NCI-H82 (cell line): Measurements from ENCODE around the gene DDA1.
"Not testable (repeated sequence)": the region's sequence is repeated elsewhere in the genome, so short reads cannot be mapped to it uniquely, and the experiment has no call there.

Experiments used
- DNase-seq: peaks from one replicate; lab custom pipeline; 2025; lab: John Stamatoyannopoulos, UW

Gene DDA1

DNA sequence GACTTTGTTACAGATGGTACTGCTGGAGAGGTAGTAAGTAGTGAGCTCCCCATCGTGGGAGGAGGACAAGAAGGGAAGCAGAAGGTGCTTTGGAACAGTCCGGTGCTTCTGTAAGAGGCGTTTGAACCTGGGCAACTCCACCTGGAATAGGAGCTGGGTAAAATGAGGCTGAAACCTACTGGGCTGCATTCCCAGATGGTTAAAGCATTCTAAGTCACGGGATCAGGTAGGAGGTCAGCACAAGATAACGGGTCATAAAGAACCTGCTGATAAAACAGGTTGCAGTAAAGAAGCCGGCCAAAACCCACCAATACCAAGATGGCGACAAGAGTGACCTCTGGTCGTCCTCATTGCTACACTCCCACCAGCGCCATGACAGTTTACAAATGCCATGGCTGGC, 22.6 kb upstream of the DDA1 start:
- DNase-seq = no peak

DNA sequence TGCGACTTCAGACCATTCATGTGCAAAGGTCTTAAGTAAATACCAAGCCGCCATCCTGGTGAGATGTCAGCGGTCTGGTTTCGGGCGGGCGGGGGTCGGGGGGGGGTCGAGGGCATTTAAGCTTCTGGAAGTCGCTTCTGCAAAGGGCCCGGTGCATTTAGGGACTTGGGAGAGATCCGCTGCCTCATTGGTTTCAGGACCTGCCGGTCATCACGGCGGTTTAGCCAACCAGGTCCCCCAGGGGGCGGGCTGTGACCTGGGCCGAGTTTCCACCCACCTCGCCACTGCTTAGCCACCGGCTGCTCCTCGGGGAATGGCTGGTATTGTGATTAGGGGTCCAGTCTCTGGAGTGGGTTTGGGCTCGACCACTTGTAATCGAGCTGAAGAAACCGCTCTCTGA, 19.9 kb upstream of the DDA1 start:
- peak; percentile 96 for DNase-seq

DNA sequence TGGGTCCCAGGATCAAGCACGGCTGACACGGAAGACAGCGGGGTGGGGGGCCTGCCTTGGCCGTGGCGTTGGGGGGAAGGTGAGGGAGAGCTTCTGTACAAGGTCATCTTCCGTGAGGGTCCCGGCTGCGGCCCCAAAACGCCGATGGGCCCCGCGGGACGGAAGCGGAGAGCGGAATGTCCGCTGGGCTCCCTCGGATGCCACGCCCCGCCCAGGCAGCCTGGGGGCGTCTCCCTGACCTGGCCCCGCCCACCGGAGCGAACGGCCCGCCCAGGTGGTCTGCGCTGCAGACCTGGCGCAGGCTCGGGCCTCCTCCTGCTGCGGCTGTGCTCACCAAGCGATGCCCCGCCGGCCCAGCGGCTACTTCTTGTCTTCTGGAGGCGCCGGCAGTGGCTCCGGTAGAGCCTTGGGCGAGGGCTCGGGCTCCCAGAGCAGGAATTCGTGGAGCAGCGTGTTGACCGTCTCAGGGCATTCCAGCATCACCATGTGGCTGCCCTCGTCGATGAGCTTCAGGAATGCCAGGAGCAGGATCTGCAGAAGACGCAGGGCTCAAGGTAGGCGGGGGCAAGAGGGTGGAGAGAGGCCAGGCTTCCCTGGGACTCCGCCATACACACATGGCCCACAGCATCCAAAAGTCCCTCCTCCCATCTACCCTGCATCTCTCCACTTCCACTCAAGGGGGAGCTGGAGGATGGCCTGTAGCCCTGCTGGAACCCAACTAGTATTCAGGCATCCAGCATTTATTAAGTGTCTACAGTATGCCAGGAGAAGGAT, 16.9 kb upstream of the DDA1 start:
- peak; percentile 97 for DNase-seq

DNA sequence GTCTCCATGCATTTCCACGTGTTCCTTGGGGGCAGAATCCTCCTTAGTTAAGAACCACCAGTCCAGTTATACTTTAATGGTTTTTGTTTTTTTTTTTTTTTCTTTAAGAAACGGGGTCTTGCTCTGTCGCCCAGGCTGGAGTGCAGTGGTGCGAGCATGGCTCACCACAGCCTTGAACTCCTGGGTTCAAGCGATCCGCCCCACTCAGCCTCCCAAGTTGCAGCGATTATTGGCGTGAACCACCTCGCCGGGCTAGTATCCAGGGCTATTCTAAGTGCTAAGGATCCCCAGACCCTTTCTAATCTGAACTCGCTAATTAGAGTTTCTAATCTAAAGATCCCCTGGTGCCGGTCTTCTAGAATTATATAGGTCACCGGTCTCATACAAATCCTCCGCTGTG, 15.8 kb upstream of the DDA1 start:
- no peak for DNase-seq

DNA sequence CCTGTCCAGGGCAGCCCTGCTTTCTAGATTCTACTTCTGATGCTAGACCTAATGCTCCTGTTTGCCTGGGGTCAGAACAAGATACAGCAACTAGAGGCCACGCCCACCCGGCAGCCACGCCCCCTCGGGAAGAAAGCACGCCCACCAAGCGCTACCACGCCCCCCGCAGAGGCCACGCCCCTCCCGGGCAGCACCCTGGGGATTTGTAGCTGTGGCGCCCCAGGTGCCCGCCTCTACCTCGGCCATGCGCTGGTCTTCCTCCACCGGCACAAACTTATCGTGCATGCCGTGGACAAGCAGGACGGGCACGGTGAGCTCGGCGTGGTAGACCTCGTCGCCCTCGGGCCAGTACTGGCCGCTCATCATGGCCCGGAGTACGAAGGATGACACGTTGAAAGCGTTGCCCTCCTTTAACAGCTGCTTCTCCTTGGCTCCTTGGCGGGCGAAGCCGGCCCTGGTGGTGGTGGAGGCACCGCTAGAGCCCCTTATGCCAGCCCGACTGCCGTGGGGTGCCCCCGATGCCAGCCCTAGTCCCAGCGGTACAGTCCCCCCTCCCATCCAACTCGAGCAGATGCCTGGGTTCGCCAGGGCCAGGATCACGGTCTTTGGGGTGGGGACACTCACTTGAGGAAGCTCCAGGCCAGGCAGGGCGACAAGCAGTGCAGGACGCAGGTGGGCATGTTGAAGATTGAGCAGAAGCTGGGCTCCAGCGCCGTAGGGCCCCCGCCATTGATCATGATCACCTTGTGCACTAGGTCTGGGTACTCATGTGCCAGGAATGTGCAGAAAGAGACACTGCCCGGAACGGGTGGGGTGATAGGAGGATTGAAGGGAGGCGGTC, 15.1 kb upstream of the DDA1 start:
- peak; percentile 70 for DNase-seq

DNA sequence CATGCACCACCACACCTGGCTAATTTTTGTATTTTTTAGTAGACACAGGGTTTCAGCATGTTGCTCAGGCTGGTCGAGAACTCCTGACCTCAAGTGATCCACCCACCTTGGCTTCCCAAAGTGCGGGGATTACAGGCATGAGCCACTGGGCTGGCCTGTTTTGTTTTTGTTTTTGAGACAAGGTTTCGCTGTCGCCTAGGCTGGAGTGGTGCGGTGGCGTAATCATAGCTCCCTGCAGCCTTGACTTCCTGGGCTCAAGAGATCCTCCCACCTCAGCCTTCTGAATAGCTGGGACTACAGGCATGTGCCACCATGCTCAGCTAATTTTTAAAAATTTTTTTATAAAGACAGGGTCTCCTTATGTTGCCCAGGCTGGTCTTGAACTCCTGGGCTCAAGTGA, 13.8 kb upstream of the DDA1 start:
- DNase-seq = not testable (repeated sequence)

DNA sequence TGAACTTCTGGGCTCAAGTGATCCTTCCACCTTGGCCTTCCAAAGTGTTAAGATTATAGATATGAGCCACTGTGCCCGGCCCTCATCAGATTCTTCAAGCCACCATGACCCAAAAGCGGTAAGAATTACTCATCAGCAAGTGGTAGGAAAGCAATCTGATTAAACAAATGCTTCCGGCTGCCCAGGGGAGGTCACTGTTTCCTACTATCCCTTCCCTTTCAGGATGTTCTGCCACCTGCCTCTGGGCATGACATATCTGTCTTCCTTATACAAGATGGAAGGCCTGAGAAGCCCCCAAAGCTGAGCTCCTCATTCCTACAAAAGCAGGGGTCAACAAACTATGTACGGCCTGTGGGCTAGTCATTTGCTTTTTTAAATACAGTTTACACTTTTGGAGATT, 13.1 kb upstream of the DDA1 start:
- DNase-seq = peak; percentile 42

DNA sequence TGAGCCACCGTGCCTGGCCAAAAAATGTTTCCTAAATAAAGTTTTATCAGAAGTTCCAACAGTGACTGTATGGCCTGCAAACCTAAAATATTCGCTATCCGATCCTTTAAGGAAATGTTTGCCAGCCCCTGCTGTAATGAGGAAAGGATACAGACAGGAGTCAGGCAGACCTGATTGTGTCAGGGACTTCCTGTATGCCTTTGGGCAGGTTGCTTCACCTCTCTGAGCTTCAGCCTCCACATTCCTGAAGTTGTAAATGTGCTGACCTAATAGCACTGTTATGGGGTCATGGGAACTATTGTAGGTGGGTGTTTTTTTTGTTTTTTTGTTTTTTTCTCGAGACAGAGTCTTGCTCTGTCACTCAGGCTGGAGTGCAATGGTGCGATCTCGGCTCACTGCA, 12.4 kb upstream of the DDA1 start:
- DNase-seq = no peak

DNA sequence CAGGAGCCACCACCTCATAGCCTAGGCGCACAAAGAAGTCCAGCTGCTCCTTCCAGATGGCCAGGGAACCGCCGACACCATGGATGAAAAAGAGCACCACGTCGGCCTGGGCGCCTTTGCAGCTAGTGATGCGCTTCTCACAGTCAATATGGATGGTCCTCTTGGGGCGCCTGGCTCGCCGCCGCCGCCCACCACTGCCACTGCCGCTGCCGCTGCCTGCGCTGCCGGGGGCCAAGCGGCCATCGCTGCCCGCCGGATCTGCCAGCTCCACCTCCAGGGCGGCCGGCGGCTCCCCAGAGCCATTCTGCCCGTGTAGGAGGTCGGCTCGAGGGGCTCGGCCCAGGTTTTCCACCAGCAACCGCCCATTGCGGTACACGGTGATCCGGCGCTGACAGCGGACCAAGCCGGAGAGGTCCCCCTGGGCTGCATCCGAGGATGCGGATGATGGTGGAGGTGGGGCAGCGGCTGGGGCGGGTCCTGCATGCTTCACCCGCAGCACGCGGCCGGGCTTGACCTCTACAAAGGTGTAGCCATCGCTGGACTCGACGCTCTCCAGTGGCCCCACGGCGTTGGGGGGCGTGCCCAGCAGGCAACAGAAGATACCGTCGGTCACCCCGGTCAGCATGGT, 8.3 kb upstream of the DDA1 start:
- DNase-seq = no peak

DNA sequence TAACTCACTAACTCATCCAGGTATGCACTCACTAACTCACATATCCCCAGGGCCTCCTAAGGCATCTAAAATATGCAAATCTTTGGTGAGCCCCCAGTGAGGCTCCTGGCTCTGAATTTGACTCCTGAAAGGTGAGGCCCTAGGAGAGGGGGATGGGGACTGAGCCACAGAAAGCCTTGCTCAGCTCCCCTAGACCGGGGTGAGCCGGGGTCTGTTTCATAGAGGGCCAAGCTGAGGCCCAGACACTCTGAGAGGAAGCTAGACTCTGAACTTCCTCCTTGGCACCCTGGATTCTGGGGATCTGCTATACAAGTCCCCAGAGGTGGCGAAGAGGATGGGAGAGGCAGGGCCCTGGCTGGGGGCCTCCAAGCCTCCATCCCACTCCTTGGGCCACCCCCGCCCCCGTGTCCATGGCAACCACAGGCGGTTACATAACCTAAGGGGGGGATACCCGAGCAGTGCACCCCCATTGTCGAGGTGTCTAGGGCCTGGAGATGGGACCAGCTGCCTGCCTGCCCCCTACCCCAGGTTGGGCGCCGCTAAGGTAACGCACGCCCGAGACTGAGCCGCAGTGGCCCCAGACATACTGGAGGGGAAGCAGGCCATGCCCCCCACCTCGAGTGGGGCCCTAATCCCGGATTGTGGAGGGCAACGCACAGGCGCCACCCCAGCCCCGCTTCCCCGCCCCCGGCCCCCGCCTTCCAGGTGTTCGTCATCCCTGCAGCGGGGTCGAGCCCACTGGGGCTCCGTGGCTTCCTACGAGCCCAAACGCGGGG, 6.8 kb upstream of the DDA1 start:
- DNase-seq = peak; percentile 75

DNA sequence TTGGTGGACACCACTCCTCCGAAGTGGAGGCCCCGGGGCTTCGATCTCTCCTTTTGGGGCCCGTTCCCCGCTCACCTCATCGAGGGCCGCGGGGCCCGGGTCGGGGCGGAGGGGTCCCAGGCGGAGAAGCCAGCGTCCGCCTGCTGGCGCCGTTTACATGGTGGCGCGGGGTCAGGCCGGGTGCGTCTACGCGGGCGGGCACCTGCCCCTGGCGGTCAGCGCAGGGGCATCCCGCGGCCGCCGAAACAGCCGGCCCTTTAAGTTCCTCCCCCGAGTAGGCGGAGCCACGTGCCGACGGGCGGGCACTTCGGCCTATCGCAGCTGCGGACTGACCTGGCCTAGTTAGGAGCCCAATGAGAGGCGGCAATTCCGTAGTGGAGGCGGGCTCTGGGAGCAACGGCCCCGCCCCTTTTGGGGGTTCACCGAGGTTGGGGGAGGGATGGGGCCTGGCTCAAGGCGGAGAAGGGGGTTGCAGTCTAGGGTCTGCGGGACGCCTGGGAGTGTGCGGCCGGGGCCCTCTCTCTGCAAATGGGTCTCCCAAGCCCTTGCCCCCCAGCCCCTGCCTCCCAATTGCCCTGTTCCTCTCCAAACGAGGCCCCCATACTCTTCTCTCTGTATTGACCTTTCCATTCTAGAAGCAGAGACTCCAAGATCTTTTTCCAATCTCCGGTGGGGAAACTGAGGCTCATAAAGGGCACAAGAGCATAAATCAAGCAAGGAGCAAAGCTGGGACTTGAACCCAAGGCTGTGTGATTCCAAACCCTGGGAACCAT, 6.0 kb upstream of the DDA1 start, which contains the start of gene ABHD8:
TSS of gene ABHD8 (minus strand) at position 259 of the 773 bp plus-strand sequence. CDS start 1,809 bp downstream, outside the sequence.
- peak; percentile 99 for DNase-seq

DNA sequence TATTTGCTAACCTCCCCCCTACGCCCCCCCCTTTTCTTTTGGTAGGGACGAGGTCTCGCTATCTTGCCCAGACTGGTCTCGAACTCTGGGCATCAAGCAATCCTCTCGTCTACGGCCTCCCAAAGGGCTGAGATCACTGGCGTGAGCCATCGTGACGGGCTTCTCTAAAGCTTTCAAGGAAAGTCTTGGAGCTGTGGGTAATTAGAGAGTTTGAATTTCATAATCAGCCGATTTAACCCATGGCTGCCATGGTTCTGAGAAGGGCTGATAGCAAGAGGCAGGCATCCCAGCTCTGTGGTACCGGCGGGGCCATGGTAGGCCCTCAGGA, 5.5 kb upstream of the DDA1 start:
- no peak for DNase-seq

DNA sequence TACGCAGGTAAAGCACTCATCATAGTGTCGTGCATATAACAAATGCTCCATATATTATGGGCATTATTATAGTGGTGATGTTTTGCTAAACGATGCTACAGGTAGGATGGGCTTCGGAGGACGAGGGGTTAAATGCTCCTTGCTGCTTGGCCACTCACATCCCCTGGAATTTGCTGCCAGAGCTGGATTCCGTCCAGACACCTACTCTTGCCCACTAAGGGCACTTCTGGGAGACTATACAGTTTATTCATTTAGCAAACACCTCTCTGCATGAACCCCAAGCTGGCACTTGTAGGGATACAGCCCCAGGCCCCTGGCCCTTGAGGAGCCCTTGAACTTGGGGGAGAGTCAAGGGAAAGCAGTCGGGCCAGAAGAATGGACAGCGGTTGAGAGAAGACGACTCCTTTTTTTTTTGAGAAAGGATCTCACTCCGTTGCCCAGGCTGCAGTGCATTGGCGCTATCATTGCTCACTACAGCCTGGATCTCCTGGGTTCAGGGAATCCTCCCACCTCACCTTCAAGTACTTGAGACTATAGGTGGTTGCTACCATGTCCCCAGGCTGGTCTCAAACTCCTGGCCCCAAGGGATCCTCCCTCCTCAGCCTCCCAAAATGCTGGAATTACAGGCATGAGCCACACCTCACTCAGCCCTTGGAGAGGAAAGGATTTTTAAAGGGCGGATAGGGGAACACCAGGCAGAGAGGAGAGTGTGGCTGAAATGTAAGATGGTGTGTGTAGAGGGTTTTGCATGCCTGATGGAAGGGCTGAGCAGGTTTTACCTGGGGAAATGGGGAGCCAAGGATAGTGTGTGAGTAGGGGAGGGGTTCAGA, 4.8 kb upstream of the DDA1 start:
- DNase-seq = no peak

DNA sequence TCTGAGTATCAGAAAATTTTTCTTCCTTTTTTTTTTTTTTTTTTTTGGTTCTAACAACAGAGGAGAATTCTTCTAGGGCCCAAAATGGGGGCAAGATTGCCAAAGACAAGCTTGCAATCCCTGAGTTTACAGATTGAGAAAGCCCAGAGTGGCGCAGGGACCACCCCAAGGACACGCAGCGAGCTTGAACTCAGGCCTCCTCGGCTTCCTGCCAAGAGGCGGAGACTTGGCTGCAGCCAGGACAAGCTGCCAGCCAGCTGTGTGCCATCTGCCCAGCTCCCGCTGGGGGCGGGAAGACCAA, 4.2 kb upstream of the DDA1 start:
- DNase-seq = no peak

DNA sequence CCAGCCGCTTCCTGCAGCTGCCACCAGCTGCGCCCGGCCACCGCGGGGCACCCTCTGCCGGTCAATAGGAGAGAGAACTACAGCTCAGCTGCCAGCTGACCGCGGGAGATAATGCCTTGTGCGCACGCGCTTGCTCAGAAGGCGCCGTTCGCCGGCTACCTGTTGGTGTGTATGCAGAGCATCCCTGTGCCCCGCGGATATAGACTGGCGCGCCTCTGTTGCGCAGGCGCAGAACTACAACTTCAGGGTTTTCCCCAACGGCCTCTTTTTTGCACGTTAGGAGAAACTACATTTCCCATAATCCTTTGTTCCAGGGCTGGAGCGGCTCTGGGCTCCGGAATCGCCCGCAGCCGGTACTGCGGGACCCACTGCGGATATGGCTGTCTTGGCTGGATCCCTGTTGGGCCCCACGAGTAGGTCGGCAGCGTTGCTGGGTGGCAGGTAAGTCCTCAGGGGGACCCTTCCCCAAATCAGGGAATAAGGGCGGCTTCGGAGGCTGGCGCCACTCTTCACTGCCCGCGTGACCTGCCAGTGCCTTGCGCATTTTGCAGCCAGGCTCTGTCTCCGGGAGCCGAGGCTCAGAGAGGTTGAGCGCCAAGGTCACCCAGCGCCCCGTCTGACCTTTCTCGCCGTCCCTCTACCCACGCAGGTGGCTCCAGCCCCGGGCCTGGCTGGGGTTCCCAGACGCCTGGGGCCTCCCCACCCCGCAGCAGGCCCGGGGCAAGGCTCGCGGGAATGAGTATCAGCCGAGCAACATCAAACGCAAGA, 3.7 kb upstream of the DDA1 start, which contains the start of gene MRPL34:
TSS of gene MRPL34 (plus strand) at position 356 of the 768 bp plus-strand sequence. CDS start at position 377, 21 bp downstream.
- DNase-seq = peak; percentile 100

DNA sequence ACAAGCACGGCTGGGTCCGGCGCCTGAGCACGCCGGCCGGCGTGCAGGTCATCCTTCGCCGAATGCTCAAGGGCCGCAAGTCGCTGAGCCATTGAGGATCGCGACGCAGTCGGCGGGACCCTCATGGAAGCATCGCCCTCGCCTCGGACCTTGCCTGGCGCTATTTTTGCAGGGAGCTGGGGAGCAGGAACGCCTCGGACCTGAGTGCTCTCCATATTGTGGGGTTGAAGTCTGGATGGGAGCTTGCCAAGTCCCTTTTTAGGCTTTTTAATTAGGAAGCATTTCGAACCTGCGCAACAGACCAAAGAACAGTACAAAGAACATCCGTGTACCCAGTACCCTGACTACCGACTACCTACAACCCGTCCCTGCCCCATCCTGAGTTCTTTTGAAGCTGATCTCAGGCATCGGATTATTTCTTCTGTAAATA, 3.1 kb upstream of the DDA1 start:
- peak; percentile 71 for DNase-seq

DNA sequence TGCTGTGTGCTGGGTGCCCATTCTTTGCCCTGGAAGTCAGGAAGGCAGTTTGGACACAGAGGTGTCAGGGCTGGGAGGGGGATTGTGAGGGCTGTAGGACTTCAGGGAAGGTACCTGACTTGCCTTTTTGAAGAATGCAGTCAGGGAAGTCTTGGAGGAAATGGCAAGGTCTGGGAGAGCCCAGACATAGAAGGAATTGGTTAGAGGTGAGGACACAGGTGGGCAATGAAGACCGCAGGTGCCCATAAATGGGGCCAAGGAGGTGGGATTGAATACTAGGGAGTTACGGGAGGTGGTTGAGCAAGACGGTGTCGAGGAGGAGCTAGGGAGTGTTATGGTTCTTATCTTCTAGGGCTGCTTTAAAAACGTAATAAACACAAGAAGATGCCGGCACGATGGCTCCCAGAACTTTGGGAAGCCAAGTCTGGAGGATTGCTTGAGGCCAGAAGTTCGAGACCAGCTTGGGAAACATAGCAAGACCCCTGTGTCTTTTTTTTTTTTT, 1.4 kb upstream of the DDA1 start:
- DNase-seq = no peak

DNA sequence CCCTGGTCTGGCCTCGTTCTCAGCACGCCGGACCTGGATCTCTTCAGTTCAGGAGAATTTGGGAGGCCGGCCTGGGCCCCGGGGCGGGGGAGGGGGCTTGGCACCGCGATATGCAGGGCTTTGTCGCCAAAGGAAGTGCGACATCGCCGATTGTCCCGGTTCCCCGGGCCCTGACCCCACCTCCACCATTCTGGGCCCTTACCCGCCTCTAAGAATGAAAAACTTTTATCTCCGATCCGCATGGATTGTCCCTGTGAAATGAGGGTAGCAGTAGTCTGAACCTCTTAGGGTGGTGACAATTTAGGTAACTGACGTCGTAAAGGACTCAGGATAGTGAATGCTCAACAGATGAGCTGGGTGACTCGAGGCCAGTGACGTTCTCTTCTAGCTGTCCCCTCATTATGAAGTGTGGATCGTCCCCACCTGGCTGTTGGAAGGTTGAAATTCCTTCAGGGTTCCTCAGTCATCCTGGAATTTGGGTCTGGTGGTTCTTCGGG, 650 bp downstream of the DDA1 start:
- DNase-seq = no peak

DNA sequence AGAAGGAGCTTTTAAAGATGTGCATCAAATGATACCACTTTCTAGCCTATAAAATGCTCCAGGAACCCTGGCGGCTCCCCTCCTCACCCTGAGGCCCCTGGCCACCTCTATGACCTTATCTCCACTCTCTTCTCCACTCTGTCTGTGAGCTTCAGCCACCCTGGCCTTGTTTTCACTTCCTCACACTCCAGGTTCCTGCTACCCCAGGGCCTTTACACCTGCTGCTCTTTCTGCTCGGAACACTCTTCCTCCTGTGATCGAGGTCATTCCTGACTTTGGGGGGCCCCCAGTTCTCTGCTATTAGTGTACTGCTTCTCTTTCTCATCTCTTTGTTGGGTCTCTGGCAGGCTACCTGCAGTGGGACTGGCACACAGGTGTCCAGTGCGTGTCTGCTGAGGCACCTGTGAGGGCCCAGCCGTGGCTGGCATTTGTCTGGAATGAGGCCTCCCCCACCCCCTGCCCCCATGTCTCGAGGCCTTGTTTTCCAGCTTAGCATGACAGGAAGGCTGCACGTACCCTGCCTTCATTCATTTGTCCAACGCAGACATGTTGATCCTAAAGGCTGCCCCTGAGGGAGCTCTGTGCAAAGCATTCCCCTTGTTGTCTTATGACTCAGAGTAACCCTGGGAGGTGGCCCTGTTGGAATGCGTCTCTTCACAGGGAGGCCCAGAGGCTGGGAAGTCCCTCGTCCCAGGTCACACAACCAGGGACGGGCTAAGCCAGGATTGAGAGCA, 2.3 kb downstream of the DDA1 start:
- DNase-seq = no peak
